K562 (cell line): ENCODE results near the gene ABCD3. TPM values are rescaled to one million over a fixed set of nuclear protein-coding genes. Genes with fewer than 3 reads are reported as not detected.

Experiments
- ATAC-seq: fragments of 200-7000 bp; cut with Tn5 transposase; 3 replicates; pipeline ENCODE4 v1.9.1; 2020; ENCODE audit warnings: moderate library complexity
- BruUV-seq: library from RNA; stranded (reverse); fragments of 400-500 nt; replicated peaks from 2 replicates; lab custom pipeline; 2021; lab: Mats Ljungman, UMichigan
- CTCF ChIA-PET: fragments of 300-600 bp; formaldehyde crosslinking; extraction: SDS; loops from one replicate; lab custom pipeline; 2021; ENCODE audit warnings: low intra/inter-chr PET ratio; lab: Yijun Ruan, JAX
- POLR2A ChIA-PET: fragments of 300-600, 350-650 bp; sonication (Branson Sonifier 250); formaldehyde crosslinking; extraction: SDS; loops from one replicate; lab custom pipeline; 2021; ENCODE audit warnings: antibody characterized with exemption, inconsistent platforms; lab: Yijun Ruan, JAX
- DNase-seq, 4 experiments: peaks; one replicate each; pipeline versions ENCODE4 v3.0.0 to v3.0.0-alpha.2; 2011 to 2018; ENCODE audit warnings: low spot score in 3 of 4, mixed read lengths in 3 of 4; ENCODE audit errors: extremely low read depth in 1 of 4
- FAIRE-seq: peaks from 2 replicates; lab custom pipeline; 2011; peaks lifted over from hg19 to GRCh38; lab: Jason Lieb, UNC
- H2AFZ ChIP-seq: 2 replicates; pipeline ENCODE4 v1.6.0; 2011; ENCODE audit warnings: low read depth, low read length, control low read depth, inconsistent platforms
- H3K27ac ChIP-seq: fragments of 200-600 bp; 3 replicates; pipeline ENCODE4 v1.8.0; 2011; ENCODE audit warnings: low read depth, mild to moderate bottlenecking, control low read depth, inconsistent platforms, low read length, moderate library complexity, mixed read lengths; ENCODE audit errors: extremely low read depth
- H3K27me3 ChIP-seq, 2 experiments: fragments of 300-600 bp in 1 of 2; 2 replicates in 1 of 2; 3 replicates in 1 of 2; pipeline versions ENCODE4 v1.6.0 to v1.8.0; 2011; ENCODE audit warnings: inconsistent platforms in 2 of 2, low read length in 2 of 2, mild to moderate bottlenecking in 1 of 2, mixed read lengths in 1 of 2, moderate library complexity in 1 of 2; ENCODE audit not compliant: control insufficient read depth in 2 of 2, insufficient read depth in 2 of 2
- H3K36me3 ChIP-seq: fragments of 300-600 bp; 3 replicates; pipeline ENCODE4 v1.8.0; 2011; ENCODE audit warnings: mild to moderate bottlenecking, low read length, inconsistent platforms; ENCODE audit not compliant: control insufficient read depth, insufficient read depth
- H3K4me1 ChIP-seq, 2 experiments: fragments of 200-600 bp in 1 of 2; replicated peaks in 1 of 2; 2 replicates in 1 of 2; 3 replicates in 1 of 2; pipeline versions ENCODE4 v1.5.1 to v1.8.0; 2011; ENCODE audit warnings: inconsistent platforms in 2 of 2, low read length in 2 of 2, mild to moderate bottlenecking in 1 of 2, mixed read lengths in 1 of 2, moderate library complexity in 1 of 2; ENCODE audit not compliant: control insufficient read depth in 2 of 2, insufficient read depth in 2 of 2
- H3K4me2 ChIP-seq: 2 replicates; pipeline ENCODE4 v1.6.1; 2011; ENCODE audit warnings: low read length, control low read depth, inconsistent platforms, mixed read lengths; ENCODE audit not compliant: insufficient read depth
- H3K4me3 ChIP-seq: fragments of 200-600 bp; sonication (generic), shearing (Covaris generic); 2 replicates; pipeline ENCODE4 v1.5.1; 2016; ENCODE audit warnings: control low read depth, inconsistent platforms
- H3K79me2 ChIP-seq: fragments of 200-600 bp; 3 replicates; pipeline ENCODE4 v1.8.0; 2011; ENCODE audit warnings: low read length, inconsistent platforms; ENCODE audit not compliant: control insufficient read depth, insufficient read depth
- H3K9ac ChIP-seq, 2 experiments: 2 replicates each; pipeline versions ENCODE4 v1.6.0 to v1.6.1; 2011; ENCODE audit warnings: low read depth in 2 of 2, low read length in 2 of 2, control low read depth in 1 of 2, inconsistent platforms in 1 of 2, mild to moderate bottlenecking in 1 of 2, mixed read lengths in 1 of 2; ENCODE audit not compliant: insufficient read depth in 1 of 2
- H3K9me1 ChIP-seq: one replicate; pipeline ENCODE4 v1.6.0; 2011; ENCODE audit warnings: inconsistent platforms, mild to moderate bottlenecking, low read length, moderate library complexity; ENCODE audit not compliant: control insufficient read depth, insufficient read depth
- H3K9me3 ChIP-seq: replicated peaks from 2 replicates; pipeline ENCODE4 v1.5.1; 2011; ENCODE audit warnings: low read depth, low read length, inconsistent platforms; ENCODE audit not compliant: control insufficient read depth, insufficient read depth
- H4K20me1 ChIP-seq: replicated peaks from 2 replicates; pipeline ENCODE4 v1.6.1; 2011; ENCODE audit warnings: low read length, inconsistent platforms, mixed read lengths; ENCODE audit not compliant: control insufficient read depth, insufficient read depth
- C11orf30 ChIP-seq: fragments of 450-650 bp; IDR thresholded peaks from 2 replicates; pipeline ENCODE4 v1.6.1; 2016; ENCODE audit warnings: low read depth, mild to moderate bottlenecking
- CEBPG ChIP-seq, 3 experiments: fragments of 200-800 bp in 1 of 3; sonication (Bioruptor generic) in 1 of 3; sonication (generic) in 1 of 3; formaldehyde crosslinking in 1 of 3; IDR thresholded peaks in 2 of 3; conservative IDR thresholded peaks in 1 of 3; 2 replicates each; pipeline versions ENCODE4 v1.6.1 to v1.8.0; 2016 to 2022; ENCODE audit warnings: missing compliant biosample characterization in 2 of 3, missing genetic modification characterization in 2 of 3, mild to moderate bottlenecking in 1 of 3, missing genetic modification reagents in 1 of 3
- CUX1 ChIP-seq: fragments of 200-800 bp; sonication (Bioruptor generic); IDR thresholded peaks from 2 replicates; pipeline ENCODE4 v1.6.1; 2016; ENCODE audit warnings: missing genetic modification characterization, missing compliant biosample characterization
- MAFF ChIP-seq: IDR thresholded peaks from 2 replicates; pipeline ENCODE4 v1.6.1; 2012; ENCODE audit warnings: low read length, improper control_type of control experiment
- MAFG ChIP-seq: fragments of 450-650 bp; conservative IDR thresholded peaks from 2 replicates; pipeline ENCODE4 v1.6.1; 2016; ENCODE audit warnings: missing genetic modification characterization, missing compliant biosample characterization
- RBBP5 ChIP-seq: fragments of 200-600 bp; sonication (generic); IDR thresholded peaks from 2 replicates; pipeline ENCODE4 v1.6.1; 2012; ENCODE audit warnings: borderline replicate concordance, mild to moderate bottlenecking, low read length, control low read depth, inconsistent platforms; ENCODE audit not compliant: insufficient read depth, poor library complexity, severe bottlenecking
- RCOR1 ChIP-seq, 2 experiments: IDR thresholded peaks; 2 replicates each; pipeline ENCODE4 v1.6.1; 2012; ENCODE audit warnings: low read depth in 2 of 2, low read length in 2 of 2, borderline replicate concordance in 1 of 2, improper control_type of control experiment in 1 of 2
- RNF219 ChIP-seq: fragments of 250-450 bp; sonication (Bioruptor Pico); IDR thresholded peaks from 2 replicates; pipeline ENCODE4 v1.5.0; 2022; ENCODE audit warnings: mild to moderate bottlenecking
- ZNF316 ChIP-seq: fragments of 450-650 bp; IDR thresholded peaks from 2 replicates; pipeline ENCODE4 v1.6.1; 2016
- ZNF395 ChIP-seq: fragments of 200-800 bp; sonication (Bioruptor generic); IDR thresholded peaks from 2 replicates; pipeline ENCODE4 v1.6.1; 2017; ENCODE audit warnings: missing genetic modification characterization, missing compliant biosample characterization
- WGBS: fragments of 100-300 bp; shearing (Covaris generic); methylation state at CpG from one replicate; pipeline ENCODE4 v1.1.6; 2016; ENCODE audit warnings: low coverage, mixed read lengths; ENCODE audit not compliant: insufficient coverage; ENCODE audit errors: missing lambda C conversion rate; 5-methylcytosine and 5-hydroxymethylcytosine counted together
- in situ Hi-C: fragments of 300-500 bp; cut with MboI; formaldehyde crosslinking; loops from 4 replicates; pipeline ENCODE4 v1.15.0; 2018; ENCODE audit warnings: inconsistent platforms, mixed read lengths
- intact Hi-C: fragments of 100-400 bp; cut with micrococcal nuclease; formaldehyde crosslinking; loops from 2 replicates; pipeline ENCODE4 v1.14.2; 2022
- polyA plus RNA-seq, 8 experiments: library from polyadenylated mRNA; depleted of rRNA in 4 of 8; stranded (reverse) in 5 of 8; unstranded in 3 of 8; fragments of >200 nt; fragmentation: Nextera tagmentation in 2 of 8; fragmentation: Illumina TruSeq in 1 of 8; extraction: Ambion mirVana in 2 of 8; extraction: Trizol in 1 of 8; gene quantifications; 2 replicates each; pipeline versions ENCODE4 v1.2.1 to v1.2.3, GENCODE V29; 2011 to 2014; ENCODE audit warnings: inconsistent platforms in 1 of 8, missing spikeins in 1 of 8
- total RNA-seq, 7 experiments: library from RNA; depleted of rRNA in 6 of 7; stranded (reverse); fragments of >200 nt in 6 of 7; fragmentation: Illumina TruSeq in 2 of 7; extraction: Trizol in 2 of 7; gene quantifications; 2 replicates each; pipeline versions ENCODE4 v1.2.1 to v1.2.3, GENCODE V29; 2011 to 2021; ENCODE audit warnings: low replicate concordance in 1 of 7

ABCD3 gene
- total and polyA plus RNA-seq, 9 of the 15 experiments (the other 6 are each of a cell fraction or from before 2014, with no cell fraction given), result 11.0 to 30.7 (median 15.5) TPM

GRCh38 chr1:94416901-94417727 is 1.1 kb upstream of the ABCD3 start:
- intact Hi-C loops, result no loop called here

More at GRCh38 chr1:94416901-94417727, 1.1 kb upstream of the ABCD3 start:
- peak; percentile 30 for ATAC-seq
- WGBS, result 25% methylated on average over 15 of the region's 15 CpGs
- Histone ChIP-seq H3K4me3 (peak overlapping the region; percentile 73), H3K4me2 (peak overlapping the region; percentile 86), H4K20me1 (no peaks in the 10 kb centered on the region), H3K9ac (peak overlapping the region in 1 of 2 experiments; percentile 78; a peak in 2 of 4 replicates), H3K9me1 (no peaks in the 10 kb centered on the region), H3K36me3 (no peaks in the 10 kb centered on the region), H3K27me3 (no peaks in the 10 kb centered on the region), H3K27ac (peak overlapping the region; percentile 77), H3K9me3 (no peaks in the 10 kb centered on the region), H3K79me2 (peaks cover 16% of the 10 kb centered on the region; the same call in 2 of the 3 replicates), H2AFZ (peak overlapping the region; percentile 95), H3K4me1 (peaks cover 7 to 8% of the 10 kb centered on the region in 2 experiments; a peak in 3 of 5 replicates)
- peak in 3 of 4 experiments; percentile 10 to 51 (median 21) for DNase-seq
- peak; percentile 58 for FAIRE-seq
- ChIA-PET POLR2A (interaction anchor here (0.6 to 1.8 kb wide), 2 partner anchors 9 to 801 kb away, joined by 4 to 5 read pairs; no protein-coding TSS in a partner anchor), CTCF (no interaction called here)
- no TSS peak for BruUV-seq
- TF ChIP-seq RNF219 (CRISPR knock-in tag) (no peak), MAFG (peak; percentile 38; the same call in 1 of the 2 replicates), CEBPG (CRISPR knock-in tag; IDR thresholded peaks at IDR 0.05) (no peak), CEBPG (tag; conservative IDR thresholded peaks at IDR 0.05 in 1 of 2, IDR thresholded peaks at IDR 0.05 in 1 of 2) (0 out of 4 replicates have a peak, but pooled peaks of 1 of the 2 experiments have one; percentile 10), ZNF395 (CRISPR knock-in tag) (peak; percentile 12; the same call in 1 of the 2 replicates), MAFF (peak; percentile 42), CUX1 (no peak), RCOR1 (IDR thresholded peaks at IDR 0.05; ENCODE audit: borderline replicate concordance in 1 of 2, low read depth in 2 of 2, low read length in 2 of 2) (0 out of 4 replicates have a peak, but pooled peaks of 1 of the 2 experiments have one; percentile 5), RBBP5 (peak; percentile 16), ZNF316 (peak; percentile 69; the same call in 1 of the 2 replicates), C11orf30 (peak; percentile 36)
- in situ Hi-C loops, result no loop called here
